ENCODE data around the gene MAD1L1.
"Not testable (repeated sequence)": the region's sequence is repeated elsewhere in the genome, so short reads cannot be mapped to it uniquely, and the experiment has no call there.

Gene MAD1L1

DNA sequence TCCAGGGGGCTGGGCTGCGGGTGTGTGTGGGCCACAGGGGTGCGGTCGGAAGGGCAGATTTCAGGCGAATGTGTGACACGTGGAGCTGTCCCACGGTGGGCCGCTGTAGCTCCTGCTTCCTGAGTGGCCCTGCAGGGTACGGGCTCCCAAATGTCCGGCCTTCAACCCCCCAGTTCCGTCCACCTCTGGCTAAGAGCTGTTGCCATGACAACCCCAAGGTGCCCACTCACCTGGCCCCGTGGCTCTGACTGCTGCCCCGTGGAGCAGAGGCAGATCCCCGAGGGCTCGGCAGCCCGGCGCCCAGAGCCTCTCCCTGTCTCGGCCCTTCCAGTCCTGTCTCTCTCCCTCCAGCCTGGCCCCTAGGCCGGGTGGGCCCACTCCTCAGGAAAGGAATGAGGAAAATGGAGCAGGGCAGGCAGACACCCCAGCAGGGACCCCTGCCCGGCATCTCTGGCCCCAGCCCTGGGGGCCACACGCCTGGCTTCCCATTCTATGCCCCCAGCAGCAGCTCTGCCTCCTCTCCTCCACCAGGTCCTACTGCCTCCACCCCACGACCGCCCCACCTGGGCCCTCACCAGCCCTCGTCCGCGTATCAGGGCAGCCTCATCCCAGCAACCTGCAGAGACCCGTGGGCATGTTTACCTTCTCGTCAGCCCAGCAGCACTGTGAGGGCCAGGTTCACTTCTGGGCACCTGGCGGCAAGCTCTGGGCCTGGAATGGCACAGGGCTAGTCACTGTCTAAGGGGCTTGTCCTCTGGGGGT lies 347.1 kb downstream of the MAD1L1 start:
- DNase-seq: no peak

DNA sequence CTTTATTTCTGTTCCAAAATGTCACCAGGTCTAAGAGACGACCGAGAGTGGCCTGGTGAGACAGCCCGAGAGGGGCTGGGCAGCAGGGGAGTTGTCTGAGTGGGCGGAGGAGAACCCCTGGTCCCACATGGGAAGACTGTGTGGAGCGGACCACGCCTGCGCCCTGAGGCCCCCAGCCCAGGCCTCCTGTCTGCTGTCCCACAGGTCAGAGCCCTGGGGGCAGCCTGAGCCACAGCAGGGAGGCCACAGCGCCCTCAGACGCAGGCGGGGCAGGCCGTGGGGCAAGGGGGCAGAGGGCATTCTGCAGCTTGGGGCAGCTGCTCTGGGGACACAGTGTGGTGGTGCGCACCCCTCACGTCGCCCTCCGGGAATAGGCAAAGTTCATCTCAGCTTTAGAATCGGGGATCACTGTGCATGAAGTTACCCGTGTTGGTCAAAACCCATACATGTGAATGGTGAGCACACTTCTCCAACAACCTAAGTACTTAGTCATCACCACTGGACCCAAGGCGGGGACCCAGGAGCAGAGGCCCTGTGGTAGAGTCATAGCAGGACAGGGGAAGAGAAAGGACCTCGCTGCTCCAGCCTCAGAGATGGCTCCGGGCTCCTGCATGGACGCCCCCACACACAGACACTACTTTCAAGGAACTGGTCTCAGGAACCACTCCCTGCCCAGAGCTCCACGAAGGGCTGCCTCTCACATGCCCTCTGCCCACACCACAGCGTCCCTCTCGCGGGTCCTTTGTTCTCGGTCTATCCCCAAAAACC lies 348.0 kb downstream of the MAD1L1 start:
- DNase-seq: no peak

DNA sequence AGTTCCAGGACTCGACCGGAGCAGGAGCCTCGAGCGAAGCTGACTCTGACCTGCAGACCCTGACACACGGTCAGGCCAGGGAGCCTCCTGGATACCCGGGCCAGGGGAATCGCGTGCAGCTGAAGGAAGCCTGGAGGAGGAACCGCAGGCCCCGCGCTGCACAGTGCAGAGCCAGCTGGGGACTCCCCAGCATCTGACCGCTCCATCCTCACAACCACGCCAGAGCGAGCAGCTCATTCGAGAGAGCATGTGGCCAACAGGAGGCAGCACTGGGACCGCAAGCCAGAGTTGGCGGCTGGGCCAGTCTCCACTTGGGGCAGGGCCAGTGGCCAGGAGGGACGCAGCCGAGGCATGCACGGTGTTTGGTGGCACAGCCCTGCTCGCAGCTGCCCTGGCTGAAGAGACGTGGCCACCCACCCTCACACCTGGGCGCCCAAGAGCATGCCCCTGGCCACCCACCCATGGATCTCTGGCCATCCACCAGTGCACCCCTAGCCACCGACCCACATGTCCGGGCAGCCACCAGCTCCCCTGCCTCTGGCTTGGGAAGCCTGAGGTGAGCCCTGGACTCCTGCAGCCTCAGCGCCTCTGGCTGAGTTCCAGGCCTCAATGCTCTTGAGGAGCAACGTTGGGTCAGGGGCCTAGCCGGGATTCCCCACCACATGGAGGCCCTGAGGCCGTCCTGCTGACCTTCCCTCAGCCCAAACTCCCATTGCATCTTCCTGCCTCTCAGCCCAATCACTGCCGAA lies 348.7 kb downstream of the MAD1L1 start:
- DNase-seq: no peak

DNA sequence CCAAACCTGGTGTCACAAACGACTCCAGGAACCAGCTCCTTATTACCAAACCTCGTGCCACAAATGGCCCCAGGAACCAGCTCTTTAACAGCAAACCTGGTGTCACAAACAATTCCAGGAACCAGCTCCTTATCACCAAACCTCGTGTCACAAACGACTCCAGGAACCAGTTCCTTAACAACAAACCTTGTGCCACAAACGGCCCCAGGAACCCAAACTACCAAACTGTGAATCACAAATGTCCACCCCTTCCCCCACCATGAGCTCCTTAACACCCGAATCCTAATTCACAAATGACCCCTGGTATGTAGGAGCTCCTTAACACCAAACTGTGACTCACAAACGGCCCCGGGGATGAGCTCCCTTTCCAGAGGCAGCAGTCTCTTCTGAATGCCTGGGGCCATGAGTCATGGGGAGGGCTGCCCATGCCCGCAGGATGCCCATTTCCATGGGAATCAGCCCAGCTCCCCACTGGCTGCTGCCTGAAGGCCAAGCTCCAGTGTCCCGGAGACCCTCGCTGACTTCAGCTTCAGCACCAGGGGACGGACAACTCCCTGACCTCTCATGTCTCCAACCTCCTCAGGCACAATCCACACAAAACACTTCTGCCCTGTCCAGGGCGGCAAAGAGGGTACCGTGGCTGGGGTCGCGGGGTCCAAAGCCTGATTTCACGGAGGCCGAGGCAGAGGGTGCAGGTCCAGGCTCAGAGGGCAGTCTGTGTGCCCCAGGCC lies 349.5 kb downstream of the MAD1L1 start:
- DNase-seq: peak; percentile 97

DNA sequence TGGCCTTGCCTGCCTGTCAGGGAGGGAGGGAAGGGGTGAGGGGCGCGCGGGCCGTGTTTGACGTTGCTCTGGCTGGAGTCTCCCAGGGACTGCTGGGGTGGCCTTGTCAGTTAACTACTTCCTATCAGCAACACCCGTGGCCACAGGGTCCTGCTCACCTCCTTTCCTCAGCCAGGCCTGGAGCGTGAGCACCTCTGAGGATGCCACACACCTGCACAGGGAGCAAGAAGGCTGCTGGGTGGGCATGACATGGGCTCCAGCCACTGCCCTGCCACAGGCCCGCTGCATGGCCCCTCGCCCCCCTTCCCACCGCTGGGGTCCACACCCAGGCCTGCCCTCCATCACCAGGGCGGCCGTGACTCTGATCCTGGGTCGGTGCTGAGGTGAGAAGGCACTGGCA lies 350.3 kb downstream of the MAD1L1 start:
- DNase-seq: no peak

DNA sequence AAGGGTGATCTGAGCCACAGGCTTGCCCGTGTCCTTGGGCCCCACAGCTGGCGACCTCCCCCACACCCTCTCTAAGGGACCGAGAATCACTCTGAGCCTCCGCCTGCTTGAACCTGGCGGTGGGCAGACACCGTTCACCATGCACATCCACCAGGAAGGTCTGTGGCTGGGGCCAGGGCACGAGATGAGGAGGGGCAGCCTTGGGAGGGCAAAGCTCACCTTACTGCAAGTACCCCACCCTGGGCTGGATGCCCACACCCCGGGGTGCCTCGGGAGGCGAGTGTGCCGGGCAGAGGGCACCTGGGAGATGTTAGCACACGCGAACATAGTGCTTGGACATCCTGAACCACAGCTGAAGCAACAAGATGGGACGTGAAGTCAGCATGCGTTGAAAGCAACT lies 350.8 kb downstream of the MAD1L1 start:
- DNase-seq: no peak

DNA sequence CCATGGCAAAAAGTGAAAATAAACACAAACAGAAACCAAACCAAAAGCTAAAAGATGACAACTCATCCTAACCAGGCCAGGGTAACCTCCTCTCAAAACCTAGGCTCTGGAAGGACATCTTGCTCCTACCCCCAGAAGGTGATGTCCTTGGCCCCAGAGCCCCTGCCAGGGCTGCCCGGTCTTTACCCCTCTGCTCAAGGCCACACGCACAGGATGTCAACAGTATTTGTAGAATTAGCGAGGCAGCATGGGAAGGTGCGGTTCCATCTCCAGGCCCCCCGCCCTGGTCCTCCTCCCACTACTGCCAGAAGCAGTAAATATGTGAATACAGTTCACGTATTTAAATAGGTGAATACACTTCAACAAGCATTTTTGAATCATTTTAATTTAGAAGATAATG lies 356.1 kb downstream of the MAD1L1 start:
- not testable (repeated sequence) for DNase-seq

DNA sequence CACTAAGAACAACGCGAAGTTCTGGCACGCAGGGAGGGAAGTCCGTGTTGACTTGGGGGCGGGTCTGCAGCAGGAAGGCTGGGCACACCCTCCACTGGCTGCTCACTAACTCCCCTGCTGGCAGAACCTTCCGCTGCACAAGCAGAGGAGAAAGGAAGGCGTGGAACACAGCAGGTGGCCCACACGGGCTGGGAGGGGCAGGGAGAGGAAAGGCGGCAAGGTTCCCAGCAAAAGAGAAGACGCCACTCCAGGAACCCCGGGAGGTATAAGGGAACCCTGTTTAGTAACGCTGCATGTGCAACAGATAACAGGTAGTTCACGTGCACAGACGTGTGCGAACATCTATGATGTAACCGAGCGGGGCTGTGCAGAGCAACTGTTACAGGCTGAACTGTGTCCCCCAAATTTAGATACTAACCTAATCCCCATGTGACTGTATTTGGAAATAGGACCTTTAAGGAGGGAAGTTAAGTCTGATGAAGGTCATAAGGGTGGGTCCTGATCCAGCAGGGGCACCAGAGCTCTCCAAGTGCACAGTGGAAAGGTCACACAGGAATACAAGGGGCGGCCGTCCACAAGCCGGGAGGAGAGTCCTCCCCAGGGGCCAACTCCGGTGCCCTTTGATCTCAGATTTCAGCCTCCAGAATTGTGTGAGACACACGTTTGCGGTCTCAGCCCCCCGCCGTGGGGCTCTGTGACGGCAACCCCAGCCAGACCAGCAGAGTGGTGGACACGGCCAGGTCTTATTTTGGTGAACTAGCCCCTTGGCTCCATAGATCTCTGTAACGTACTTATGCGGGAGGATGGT lies 357.1 kb downstream of the MAD1L1 start:
- DNase-seq: not testable (repeated sequence)

DNA sequence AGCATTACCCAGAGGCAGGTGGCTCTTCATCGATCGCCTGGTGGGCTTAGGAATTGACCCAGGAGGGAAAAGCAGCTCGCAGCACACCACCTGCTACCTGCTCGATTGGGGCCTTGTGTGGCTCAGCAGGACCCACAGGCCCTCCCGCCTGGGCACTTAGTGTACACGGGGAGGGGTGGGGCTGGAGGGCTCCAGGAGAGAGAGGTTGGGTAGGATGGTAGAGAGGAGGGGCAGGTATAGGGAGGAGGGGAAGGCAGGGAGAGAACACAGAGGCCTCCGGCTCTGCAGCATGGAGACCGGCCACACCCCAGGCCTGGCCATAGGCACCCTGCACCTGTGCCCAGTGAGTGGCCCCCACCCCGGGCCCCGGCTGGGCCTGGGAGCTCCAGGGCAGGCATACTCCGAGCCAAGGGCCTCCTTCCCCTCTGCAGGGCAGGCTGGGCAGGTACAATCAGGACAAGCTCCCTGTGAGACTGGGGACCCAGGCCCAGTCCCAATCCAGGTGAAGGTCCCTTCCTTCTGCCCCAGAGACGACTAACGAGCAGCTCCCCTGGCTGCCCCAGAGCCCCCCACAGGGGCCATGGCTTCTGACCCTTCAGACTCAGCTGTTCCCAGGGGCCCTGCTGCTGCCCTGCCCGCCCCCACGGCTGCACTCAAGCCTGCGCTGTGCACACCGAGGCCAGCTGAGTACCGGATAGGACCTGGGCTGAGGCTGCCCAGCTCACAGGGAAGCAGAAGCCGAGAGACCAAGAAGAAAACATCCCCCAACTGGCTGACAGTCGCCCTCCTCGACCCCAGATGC lies 358.0 kb downstream of the MAD1L1 start:
- DNase-seq: not testable (repeated sequence)

DNA sequence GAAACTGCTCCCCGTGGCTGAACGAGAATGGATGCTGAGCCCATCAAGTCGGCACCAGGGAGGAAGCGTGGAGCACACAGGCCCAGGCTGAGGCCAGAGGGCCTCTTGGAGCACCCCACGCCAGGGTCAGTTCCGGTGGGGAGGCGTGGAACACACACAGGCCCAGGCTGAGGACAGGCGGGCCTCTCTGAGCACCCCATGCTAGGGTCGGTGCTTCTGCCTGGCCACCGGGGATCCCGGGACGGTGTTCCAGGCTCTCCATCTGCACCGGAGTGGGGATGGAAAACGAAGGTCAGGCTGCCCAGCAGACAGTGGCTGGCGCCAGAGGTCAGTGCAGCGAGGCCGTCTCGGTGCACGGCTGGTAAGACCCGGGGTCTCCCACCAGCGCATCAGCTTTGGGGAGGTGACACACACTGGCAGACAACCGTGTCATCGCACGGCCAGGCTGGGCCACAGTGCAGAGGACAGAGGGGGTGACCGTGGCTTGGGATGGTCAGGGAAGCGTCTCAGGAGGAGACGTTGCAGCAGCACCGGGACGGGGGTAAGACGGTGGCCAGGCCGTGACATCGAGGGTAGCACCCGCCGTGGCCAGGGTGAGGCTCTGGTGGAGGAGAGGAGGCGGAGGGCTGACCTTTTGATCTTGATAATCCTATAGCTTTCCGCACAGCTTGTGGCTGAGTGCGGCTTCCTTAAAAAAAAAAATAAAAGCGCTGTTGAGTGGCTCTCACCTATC lies 358.7 kb downstream of the MAD1L1 start:
- DNase-seq: no peak

DNA sequence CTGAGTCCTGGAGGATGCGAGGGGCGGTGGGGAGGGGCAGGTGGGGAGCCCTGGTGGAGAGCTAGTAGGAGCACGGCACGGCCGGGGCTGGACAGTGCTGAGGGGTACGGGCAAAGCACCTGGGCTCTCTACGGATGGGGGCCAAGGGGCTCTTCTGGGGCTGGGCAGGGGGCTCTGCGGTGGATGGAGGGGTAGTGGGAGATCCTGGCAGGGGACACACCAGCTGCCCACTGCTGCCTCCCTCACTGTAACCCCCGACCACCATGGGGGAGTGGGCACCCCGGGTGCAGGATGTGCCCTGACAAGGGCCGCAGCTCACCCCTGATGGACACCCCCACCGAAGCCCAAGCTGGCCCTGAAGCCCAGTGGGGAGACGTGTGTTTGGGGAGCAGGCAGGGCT lies 359.3 kb downstream of the MAD1L1 start:
- DNase-seq: no peak

DNA sequence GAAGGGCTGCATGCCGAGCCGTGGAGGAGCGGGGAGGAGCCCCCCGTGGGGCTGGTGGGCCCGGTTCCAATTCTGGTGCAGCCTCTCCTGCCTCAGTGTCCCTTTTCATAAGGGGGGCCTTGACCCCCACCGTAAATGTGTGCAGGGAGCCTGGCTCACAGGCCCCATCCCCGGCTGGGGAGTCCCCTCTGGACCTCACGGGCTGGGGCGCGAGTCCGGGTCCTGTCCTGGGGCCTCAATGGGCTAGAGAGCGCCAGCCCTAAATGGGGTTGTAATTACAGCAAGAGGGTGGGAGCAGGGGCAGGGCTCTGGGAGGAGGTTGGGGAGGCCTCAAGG lies 359.7 kb downstream of the MAD1L1 start:
- no peak for DNase-seq

DNA sequence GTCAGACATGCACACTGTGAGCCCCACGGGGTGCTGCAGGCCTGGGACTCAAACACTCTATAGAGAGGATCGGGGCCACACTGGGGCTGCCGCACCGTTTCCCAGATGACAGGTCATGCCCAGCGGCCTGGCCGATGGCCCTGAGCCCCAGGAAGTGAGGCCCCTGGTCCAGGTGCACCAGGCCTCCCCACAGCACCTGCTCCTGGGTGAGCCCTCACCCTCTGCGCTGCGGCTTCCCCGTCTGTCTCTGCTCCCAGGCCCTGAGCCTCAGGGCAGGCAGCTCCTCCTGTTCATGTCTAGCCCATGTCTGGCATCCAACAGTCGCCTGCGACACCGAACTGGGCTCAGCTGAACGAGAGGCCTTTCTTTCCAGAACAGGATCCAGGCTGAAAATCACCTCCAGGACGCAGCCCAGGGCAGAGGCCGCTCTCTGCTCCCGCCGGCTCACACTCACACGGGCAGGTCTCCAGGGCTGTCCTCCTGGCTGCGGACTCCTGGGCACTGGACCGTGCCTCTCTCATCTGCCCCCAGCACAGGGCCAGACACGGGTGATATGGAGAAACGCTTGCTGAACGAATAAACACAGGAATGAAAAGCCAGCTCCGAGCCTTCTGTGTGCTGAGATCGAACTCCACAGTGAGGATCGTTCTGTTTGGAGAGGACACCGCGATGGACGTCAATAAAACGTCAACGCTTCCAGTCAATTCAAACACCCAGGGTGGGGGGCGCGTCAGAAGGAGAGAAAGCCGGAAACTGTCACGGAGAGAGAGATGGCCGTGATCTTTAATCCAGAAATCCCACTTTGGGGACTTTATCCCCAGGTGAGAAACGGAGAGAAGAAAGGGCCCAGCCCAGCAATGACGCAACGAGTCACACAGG lies 360.3 kb downstream of the MAD1L1 start:
- DNase-seq: no peak

DNA sequence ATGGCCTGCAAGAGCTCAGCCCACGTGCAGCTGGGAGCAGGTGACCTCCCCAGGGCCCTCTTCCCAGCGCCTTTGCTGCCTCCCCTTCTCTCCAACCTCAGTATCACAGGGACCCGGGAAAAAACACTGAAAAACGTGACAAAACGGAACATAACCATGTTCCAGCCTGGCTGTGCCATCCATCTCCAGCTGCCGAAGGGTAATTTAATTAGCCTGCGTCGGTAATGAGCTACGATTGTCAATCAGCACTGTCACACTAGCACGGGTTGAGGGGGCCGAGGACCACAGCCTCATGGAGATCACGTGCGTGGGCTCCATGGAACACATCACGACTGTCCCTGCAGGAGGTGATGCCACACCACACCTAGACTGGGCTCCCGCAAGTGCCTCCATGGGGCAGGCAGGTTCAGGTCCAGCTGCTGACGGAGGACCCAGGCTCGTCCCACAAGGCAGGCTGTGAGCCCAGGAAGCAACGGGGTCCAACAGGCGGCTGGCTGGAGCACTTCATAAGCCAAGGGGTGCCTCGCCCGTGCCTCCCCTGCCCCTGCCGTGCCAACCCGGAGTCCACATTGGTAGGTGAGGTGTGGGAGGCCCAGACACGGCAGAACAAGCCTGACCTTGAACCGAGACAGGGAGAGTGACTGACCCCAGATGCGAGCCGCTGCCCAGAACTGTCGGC lies 363.2 kb downstream of the MAD1L1 start:
- no peak for DNase-seq

DNA sequence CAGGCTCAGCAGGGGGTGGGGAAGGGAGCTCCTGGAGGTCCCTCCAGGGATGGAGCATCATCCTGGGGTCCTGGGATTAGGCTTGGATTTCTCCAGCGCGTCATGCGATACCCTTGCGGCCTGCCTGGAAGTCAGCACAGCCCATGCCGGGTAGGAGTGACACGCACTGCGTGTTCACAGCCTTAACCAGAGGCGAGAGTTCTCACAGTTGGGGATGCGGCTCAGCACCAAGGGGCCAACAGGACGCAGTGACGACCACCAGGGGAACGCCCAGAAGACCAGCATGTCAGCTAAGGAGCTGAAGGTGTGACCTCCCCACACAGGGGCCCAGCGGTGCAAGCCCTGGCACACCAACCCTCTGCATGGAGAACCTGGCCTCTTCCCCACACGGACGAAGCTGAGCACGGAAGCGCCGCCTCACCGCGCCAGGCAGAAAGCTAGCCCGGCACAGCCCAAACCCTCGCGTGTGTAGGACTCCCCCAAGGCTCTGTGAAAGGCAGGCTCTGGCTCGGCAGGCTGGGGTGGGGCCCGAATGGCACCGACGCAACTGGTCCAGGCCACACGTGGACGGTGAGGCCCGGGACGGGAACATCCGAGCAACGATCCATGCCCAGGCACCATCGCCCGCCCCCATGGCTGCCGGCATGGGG lies 364.1 kb downstream of the MAD1L1 start:
- no peak for DNase-seq

DNA sequence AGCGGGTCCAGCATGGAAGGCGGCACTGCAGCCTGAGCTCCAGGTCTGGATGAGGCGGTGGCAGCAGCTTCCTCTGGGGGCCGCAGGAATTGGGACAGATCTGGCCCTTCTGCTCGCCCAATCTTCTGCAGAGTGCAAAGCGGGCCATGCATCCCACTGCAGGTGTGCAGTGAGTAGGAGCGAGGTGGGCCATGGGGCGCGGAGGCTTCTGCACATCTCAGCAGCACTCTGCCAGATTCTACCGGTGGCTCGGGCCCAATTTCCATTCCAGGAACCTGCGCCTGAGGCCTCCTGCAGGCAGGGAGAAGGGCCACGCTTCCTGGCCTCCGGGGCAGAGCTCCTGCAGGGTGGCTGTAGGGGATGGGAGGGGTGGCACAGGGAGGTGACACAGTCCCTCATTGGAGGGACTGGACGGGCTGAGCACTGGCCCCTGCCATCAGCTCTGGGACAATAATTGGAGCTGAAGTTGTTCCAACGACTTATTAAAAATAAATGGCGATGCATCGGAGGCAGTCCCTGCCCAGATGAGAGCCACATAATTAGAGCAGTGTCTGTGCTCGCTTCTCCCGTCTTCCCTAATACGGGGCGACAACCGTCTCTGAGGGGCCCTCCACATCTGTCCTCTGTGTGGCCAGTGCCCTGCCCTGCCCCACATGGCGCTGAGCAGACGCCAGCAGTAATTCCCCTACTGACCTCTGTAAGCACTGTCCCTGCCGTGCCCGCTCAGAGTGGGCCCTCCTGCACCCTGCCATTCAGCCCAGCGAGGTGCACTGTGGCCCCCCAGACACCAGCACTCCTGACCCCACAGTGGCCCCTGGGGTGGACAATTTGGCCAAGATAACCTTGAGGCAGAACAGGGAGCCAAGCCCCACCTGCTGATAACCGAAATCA lies 365.1 kb downstream of the MAD1L1 start:
- DNase-seq: no peak

DNA sequence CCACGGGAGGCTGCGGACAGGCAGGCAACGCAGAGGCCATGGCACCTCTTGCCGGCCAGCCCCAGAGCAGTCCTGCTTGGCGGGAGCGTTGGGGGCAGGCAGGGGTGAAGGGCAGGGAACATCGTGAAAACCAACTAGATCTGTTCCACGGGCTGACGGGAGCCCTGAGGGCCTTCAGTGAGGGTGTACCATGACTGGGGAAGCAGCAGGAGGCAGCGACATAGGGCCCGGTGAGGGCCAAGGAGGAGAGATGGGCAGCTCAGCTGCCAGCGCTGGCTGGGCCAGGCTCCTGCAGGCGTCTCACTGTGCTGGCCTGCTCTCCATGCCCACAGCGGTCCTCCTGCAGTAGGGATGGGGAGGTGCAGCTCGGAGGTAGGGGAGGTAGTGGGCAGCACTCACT lies 366.1 kb downstream of the MAD1L1 start:
- DNase-seq: no peak
